ENCODE data around the gene CDV3. TPM values are rescaled to one million over a fixed set of nuclear protein-coding genes. Genes with fewer than 3 reads are reported as not detected.
A peak's percentile ranks its signal among the peaks of the same experiment; 100 is the strongest.

CDV3 gene
- total RNA-seq, 4 donors from 2014 or later = 45.3 to 146 (median 79.1) TPM

GRCh38 chr3:133578548-133579191 lies 5.2 kb downstream of the CDV3 start:
- Histone ChIP-seq H3K4me1 (peaks cover 0 to 3% of the 10 kb centered on the region in 2 donors), H3K36me3 (no peaks in the 10 kb centered on the region), H3K9me3 (no peaks in the 10 kb centered on the region), H3K27ac (no peak overlapping the region), H3K4me3 (no peak overlapping the region), H3K27me3 (no peaks in the 10 kb centered on the region)
- TF ChIP-seq CTCF (IDR thresholded peaks at IDR 0.05) (peak in 3 of 4 experiments; percentile 7 to 34 (median 33)), POLR2A (IDR thresholded peaks at IDR 0.05) (no peak)
- intact Hi-C loops (cut with DNase I; ENCODE audit: low total_unique reads) = loop anchor here (10.0 kb wide), 1 partner anchor 854 kb away; the partner anchor contains the start of gene NPHP3
- DNase-seq = no peak

GRCh38 chr3:133583396-133583795 lies 9.9 kb downstream of the CDV3 start:
- H3K36me3 ChIP-seq = no peaks in the 10 kb centered on the region
- intact Hi-C loops (cut with DNase I; ENCODE audit: low total_unique reads) = no loop called here
- H3K27ac ChIP-seq = no peak overlapping the region
- no peaks in the 10 kb centered on the region for H3K27me3 ChIP-seq
- no peak overlapping the region for H3K4me3 ChIP-seq
- no peak for DNase-seq
- TF ChIP-seq POLR2A (IDR thresholded peaks at IDR 0.05) (no peak), CTCF (IDR thresholded peaks at IDR 0.05) (no peak)
- no peaks in the 10 kb centered on the region for H3K9me3 ChIP-seq
- no peaks in the 10 kb centered on the region for H3K4me1 ChIP-seq

GRCh38 chr3:133588035-133588434 lies 14.5 kb downstream of the CDV3 start:
- no peak overlapping the region for H3K27ac ChIP-seq
- H3K27me3 ChIP-seq = no peaks in the 10 kb centered on the region
- H3K9me3 ChIP-seq = no peaks in the 10 kb centered on the region
- H3K36me3 ChIP-seq = no peaks in the 10 kb centered on the region
- H3K4me3 ChIP-seq = no peak overlapping the region
- peaks cover 0 to 3% of the 10 kb centered on the region in 2 donors for H3K4me1 ChIP-seq
- intact Hi-C loops (cut with DNase I; ENCODE audit: low total_unique reads) = no loop called here
- TF ChIP-seq CTCF (IDR thresholded peaks at IDR 0.05) = no peak
- no peak for TF ChIP-seq POLR2A (IDR thresholded peaks at IDR 0.05)
- no peak for DNase-seq

GRCh38 chr3:133588784-133589465 lies 15.4 kb downstream of the CDV3 start:
- Histone ChIP-seq H3K27me3 (no peaks in the 10 kb centered on the region), H3K36me3 (no peaks in the 10 kb centered on the region), H3K4me1 (peaks cover 0 to 3% of the 10 kb centered on the region in 2 donors), H3K9me3 (no peaks in the 10 kb centered on the region), H3K27ac (no peak overlapping the region), H3K4me3 (no peak overlapping the region)
- TF ChIP-seq CTCF (IDR thresholded peaks at IDR 0.05) = no peak
- no peak for TF ChIP-seq POLR2A (IDR thresholded peaks at IDR 0.05)
- intact Hi-C loops (cut with DNase I; ENCODE audit: low total_unique reads) = no loop called here
- DNase-seq = no peak

GRCh38 chr3:133589503-133589902 lies 16.0 kb downstream of the CDV3 start:
- Histone ChIP-seq H3K4me1 (peaks cover 0 to 3% of the 10 kb centered on the region in 2 donors), H3K27ac (no peak overlapping the region), H3K4me3 (no peak overlapping the region), H3K9me3 (no peaks in the 10 kb centered on the region), H3K36me3 (no peaks in the 10 kb centered on the region), H3K27me3 (no peaks in the 10 kb centered on the region)
- intact Hi-C loops (cut with DNase I; ENCODE audit: low total_unique reads) = no loop called here
- no peak for DNase-seq
- TF ChIP-seq POLR2A (IDR thresholded peaks at IDR 0.05) (no peak), CTCF (IDR thresholded peaks at IDR 0.05) (no peak)

Measured in uterus (tissue), 4 donors.